OCI-LY3 (cell line): ENCODE results near the gene KCNG3.

Source experiments
- CTCF ChIP-seq: fragments of 200-600, 300-600 bp; sonication (generic); IDR thresholded peaks from 2 replicates; pipeline ENCODE4 v1.5.1; 2014; ENCODE audit warnings: antibody characterized with exemption, low read length, low read depth
- EZH2phosphoT487 ChIP-seq: fragments of 200-600 bp; shearing (Covaris generic); IDR thresholded peaks from 2 replicates; pipeline ENCODE4 v1.6.1; 2018; ENCODE audit warnings: antibody characterized with exemption, mixed run types, low read depth

- TF ChIP-seq EZH2phosphoT487 = no peak
- no peak for TF ChIP-seq CTCF
Observed at GRCh38 chr2:42407476-42407875, 86.3 kb downstream of the KCNG3 start.
